A673 (cell line): Measurements from ENCODE around the gene CMTM7.

ENCODE experiments used
- EZH2 ChIP-seq: fragments of 200-600 bp; sonication (generic); IDR thresholded peaks from 2 replicates; pipeline ENCODE4 v1.6.1; 2017; ENCODE audit warnings: borderline replicate concordance, low read depth, mild to moderate bottlenecking, mixed read lengths, antibody characterized with exemption, low read length; ENCODE audit not compliant: poor library complexity, severe bottlenecking
- TF ChIP-seq, protein P1 (sequence below): fragments of 300-800, 200-600 bp; sonication (generic); conservative IDR thresholded peaks from 2 replicates; pipeline ENCODE4 v1.5.1; 2017; ENCODE audit warnings: low read depth, mild to moderate bottlenecking, antibody characterized with exemption, low read length, moderate library complexity, mixed read lengths

DNA sequence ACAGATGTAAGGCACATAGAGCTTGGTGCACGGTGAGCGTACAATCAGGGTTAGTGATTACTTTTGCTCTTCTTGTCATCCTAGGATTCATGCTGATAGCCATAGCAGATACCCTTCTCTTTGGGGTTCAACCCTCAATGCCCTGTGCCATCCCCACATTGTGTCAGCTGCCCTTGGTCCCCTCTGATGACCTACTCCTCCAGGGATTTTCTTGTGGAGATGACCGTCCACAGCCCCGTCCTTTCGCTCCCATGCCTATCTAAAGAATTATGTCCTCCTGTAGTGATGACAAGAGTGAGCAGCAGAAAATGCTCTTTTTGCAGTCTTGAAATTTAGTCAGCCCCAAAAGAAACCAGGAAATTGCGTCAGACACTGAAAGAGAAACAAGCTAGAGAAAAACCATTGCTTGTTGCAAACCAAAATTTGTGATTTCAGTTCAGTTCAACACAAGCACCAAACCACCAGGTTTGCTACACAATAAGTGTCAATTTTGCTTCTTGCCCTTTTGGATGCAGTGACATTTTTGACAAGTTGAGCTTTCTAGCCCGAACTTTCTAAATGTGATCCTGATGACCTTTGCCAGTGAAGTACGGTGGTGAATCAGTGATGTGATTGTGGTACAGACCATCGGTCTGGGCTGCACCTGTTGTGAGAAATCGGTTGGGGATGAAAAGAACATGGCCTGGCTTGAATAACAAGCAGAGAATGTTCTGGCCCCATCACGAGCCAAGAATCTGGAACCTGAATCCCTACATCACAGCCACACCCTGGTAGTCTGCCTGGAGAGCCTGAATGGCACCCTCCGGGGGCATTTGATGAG is 41.3 kb downstream of the CMTM7 start:
- TF ChIP-seq, protein P1, sequence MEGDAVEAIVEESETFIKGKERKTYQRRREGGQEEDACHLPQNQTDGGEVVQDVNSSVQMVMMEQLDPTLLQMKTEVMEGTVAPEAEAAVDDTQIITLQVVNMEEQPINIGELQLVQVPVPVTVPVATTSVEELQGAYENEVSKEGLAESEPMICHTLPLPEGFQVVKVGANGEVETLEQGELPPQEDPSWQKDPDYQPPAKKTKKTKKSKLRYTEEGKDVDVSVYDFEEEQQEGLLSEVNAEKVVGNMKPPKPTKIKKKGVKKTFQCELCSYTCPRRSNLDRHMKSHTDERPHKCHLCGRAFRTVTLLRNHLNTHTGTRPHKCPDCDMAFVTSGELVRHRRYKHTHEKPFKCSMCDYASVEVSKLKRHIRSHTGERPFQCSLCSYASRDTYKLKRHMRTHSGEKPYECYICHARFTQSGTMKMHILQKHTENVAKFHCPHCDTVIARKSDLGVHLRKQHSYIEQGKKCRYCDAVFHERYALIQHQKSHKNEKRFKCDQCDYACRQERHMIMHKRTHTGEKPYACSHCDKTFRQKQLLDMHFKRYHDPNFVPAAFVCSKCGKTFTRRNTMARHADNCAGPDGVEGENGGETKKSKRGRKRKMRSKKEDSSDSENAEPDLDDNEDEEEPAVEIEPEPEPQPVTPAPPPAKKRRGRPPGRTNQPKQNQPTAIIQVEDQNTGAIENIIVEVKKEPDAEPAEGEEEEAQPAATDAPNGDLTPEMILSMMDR: no peak
- no peak for TF ChIP-seq EZH2
